Panc1 (cell line): ENCODE results near the gene FLYWCH1. TPM values are rescaled to one million over a fixed set of nuclear protein-coding genes. Genes with fewer than 3 reads are reported as not detected.

Experiments
- ATAC-seq: fragments of 200-7000 bp; cut with Tn5 transposase; 2 replicates; pipeline ENCODE4 v1.9.1; 2020; ENCODE audit warnings: mild to moderate bottlenecking, moderate library complexity
- BruUV-seq: library from RNA; stranded (reverse); fragments of 400-500 nt; replicated peaks from 2 replicates; lab custom pipeline; 2021; lab: Mats Ljungman, UMichigan
- CTCF ChIA-PET: fragments of 300-600 bp; sonication (Branson Sonifier 250); formaldehyde crosslinking; loops from one replicate; lab custom pipeline; 2022; ENCODE audit warnings: antibody characterized with exemption; lab: Charles Lee
- POLR2A ChIA-PET: fragments of 300-600 bp; sonication (Branson Sonifier 250); formaldehyde crosslinking; loops from one replicate; lab custom pipeline; 2022; ENCODE audit warnings: antibody characterized with exemption; lab: Charles Lee
- DNase-seq: peaks from one replicate; pipeline ENCODE4 v3.0.0-alpha.2; 2010; ENCODE audit warnings: low read depth, low spot score
- H3K27ac ChIP-seq: 2 replicates; pipeline ENCODE4 v1.5.1; 2011; ENCODE audit warnings: mild to moderate bottlenecking, low read length, inconsistent platforms
- H3K27me3 ChIP-seq: fragments of 200-500 bp; sonication (Bioruptor generic); 2 replicates; pipeline ENCODE4 v1.6.0; 2014; ENCODE audit warnings: low read length, inconsistent platforms; ENCODE audit not compliant: control insufficient read depth, insufficient read depth
- H3K36me3 ChIP-seq: fragments of 200-500 bp; sonication (Bioruptor generic); 2 replicates; pipeline ENCODE4 v1.5.1; 2014; ENCODE audit warnings: inconsistent platforms, mild to moderate bottlenecking, low read length, moderate library complexity; ENCODE audit not compliant: control insufficient read depth, insufficient read depth
- H3K4me1 ChIP-seq: 2 replicates; pipeline ENCODE4 v1.5.1; 2011; ENCODE audit warnings: inconsistent platforms, mild to moderate bottlenecking, low read length, moderate library complexity; ENCODE audit not compliant: control insufficient read depth, insufficient read depth
- H3K4me3 ChIP-seq, 2 experiments: 2 replicates each; pipeline ENCODE4 v1.5.1; 2011 to 2012; ENCODE audit warnings: low read depth in 2 of 2, low read length in 2 of 2, mild to moderate bottlenecking in 2 of 2, inconsistent platforms in 1 of 2, moderate library complexity in 1 of 2
- H3K9me3 ChIP-seq: fragments of 200-500 bp; sonication (Bioruptor generic); 2 replicates; pipeline ENCODE4 v1.5.1; 2014; ENCODE audit warnings: low read depth, mild to moderate bottlenecking, inconsistent platforms, low read length, moderate library complexity; ENCODE audit not compliant: control insufficient read depth, insufficient read depth
- POLR2AphosphoS5 ChIP-seq: IDR thresholded peaks from 2 replicates; pipeline ENCODE4 v1.6.1; 2012; ENCODE audit warnings: mild to moderate bottlenecking, low read depth, low read length, moderate library complexity
- SIN3A ChIP-seq: IDR thresholded peaks from 2 replicates; pipeline ENCODE4 v1.6.1; 2012; ENCODE audit warnings: low read depth, mild to moderate bottlenecking, low read length, moderate library complexity, borderline replicate concordance; ENCODE audit not compliant: insufficient read depth
- TCF7L2 ChIP-seq: IDR thresholded peaks from 2 replicates; pipeline ENCODE4 v1.6.1; 2011; ENCODE audit warnings: mild to moderate bottlenecking, low read depth, low read length, inconsistent platforms
- in situ Hi-C: cut with HindIII; loops from 2 replicates; pipeline ENCODE4 v1.10.0; 2016; ENCODE audit warnings: low sequenced_read_pairs, low pct_unique_long_range_greater_than_20kb
- intact Hi-C: fragments of 100-400 bp; cut with micrococcal nuclease; formaldehyde crosslinking; loops from one replicate; pipeline ENCODE4 v1.10.0; 2022; ENCODE audit not compliant: unreplicated experiment
- total RNA-seq: library from RNA; stranded (reverse); gene quantifications from one replicate; pipeline ENCODE4 v1.2.1, GENCODE V29; 2021; ENCODE audit not compliant: unreplicated experiment
- TF ChIP-seq, protein P1 (sequence below), 2 experiments: IDR thresholded peaks; 2 replicates each; pipeline ENCODE4 v1.6.1; 2011 to 2012; ENCODE audit warnings: low read depth in 2 of 2, control low read depth in 1 of 2, low read length in 1 of 2, mild to moderate bottlenecking in 1 of 2, moderate library complexity in 1 of 2; ENCODE audit not compliant: insufficient read depth in 1 of 2
- TF ChIP-seq, protein P2 (sequence below): fragments of 450-650 bp; IDR thresholded peaks from 2 replicates; pipeline ENCODE4 v1.5.1; 2017; ENCODE audit warnings: mild to moderate bottlenecking

Gene FLYWCH1
- total RNA-seq, 1 experiment from 2014 or later, result 67.9 TPM

DNA sequence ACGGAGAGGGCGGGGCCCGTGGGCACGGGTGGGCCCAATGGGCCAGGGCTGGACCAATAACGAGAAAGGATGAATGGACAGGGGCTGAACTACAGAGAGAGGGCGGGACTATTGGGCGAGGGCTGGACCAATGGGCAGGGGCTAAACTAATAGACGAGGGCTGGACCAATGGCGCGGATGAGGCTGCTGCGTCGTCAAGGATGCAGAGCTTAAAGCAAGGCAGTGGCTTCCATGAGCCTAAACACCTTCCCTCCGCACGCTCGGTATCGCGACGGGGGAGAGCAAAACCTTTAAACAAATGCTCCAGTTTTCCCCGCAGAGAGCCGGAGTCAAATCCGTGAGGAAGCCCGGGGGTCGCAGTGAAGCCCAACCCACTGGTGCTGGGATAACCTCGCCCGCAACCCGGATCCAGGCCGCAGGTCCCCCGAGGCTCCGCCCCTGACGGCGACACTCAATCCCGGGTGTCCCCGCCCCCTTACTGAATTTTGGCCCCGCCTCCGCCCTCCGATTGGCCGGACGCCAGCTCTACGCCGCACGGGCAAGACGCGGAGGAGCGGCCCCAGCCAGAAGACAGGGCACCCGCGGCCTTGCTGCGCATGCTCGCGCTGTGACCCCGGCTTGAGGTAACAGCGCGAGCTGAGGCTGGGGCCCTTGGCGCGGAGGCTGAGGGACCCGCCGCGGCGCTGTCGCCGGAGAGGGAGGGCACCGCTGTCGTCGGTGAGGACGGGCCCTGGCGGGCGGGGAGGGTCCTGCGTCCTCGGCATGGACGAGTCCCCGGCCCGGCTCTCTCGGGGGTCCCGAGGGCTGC lies 28.9 kb upstream of the FLYWCH1 start, which contains the start of gene FLYWCH2:
Gene FLYWCH2, plus strand, starts transcription at position 566 of the 808 bp plus-strand sequence. CDS start 13,235 bp downstream, outside the sequence.
- BruUV-seq, result no TSS peak
- Histone ChIP-seq H3K4me3 (peak within 1 kb of the TSS; percentile 76 to 81), H3K36me3 (no peaks in the 10 kb centered on the region; the same call in 1 of the 2 replicates), H3K27ac (peak within 1 kb of the TSS; percentile 84), H3K9me3 (peaks cover 6% of the 10 kb centered on the region; the same call in 1 of the 2 replicates), H3K27me3 (no peaks in the 10 kb centered on the region), H3K4me1 (peaks cover 3% of the 10 kb centered on the region; the same call in 1 of the 2 replicates)
- TF ChIP-seq, protein P1, sequence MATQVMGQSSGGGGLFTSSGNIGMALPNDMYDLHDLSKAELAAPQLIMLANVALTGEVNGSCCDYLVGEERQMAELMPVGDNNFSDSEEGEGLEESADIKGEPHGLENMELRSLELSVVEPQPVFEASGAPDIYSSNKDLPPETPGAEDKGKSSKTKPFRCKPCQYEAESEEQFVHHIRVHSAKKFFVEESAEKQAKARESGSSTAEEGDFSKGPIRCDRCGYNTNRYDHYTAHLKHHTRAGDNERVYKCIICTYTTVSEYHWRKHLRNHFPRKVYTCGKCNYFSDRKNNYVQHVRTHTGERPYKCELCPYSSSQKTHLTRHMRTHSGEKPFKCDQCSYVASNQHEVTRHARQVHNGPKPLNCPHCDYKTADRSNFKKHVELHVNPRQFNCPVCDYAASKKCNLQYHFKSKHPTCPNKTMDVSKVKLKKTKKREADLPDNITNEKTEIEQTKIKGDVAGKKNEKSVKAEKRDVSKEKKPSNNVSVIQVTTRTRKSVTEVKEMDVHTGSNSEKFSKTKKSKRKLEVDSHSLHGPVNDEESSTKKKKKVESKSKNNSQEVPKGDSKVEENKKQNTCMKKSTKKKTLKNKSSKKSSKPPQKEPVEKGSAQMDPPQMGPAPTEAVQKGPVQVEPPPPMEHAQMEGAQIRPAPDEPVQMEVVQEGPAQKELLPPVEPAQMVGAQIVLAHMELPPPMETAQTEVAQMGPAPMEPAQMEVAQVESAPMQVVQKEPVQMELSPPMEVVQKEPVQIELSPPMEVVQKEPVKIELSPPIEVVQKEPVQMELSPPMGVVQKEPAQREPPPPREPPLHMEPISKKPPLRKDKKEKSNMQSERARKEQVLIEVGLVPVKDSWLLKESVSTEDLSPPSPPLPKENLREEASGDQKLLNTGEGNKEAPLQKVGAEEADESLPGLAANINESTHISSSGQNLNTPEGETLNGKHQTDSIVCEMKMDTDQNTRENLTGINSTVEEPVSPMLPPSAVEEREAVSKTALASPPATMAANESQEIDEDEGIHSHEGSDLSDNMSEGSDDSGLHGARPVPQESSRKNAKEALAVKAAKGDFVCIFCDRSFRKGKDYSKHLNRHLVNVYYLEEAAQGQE (IDR thresholded peaks at IDR 0.05; ENCODE audit: insufficient read depth in 1 of 2, low read depth in 2 of 2, low read length in 1 of 2), result no peak
- peak; percentile 38; the same call in 1 of the 2 replicates for TF ChIP-seq TCF7L2
- TF ChIP-seq POLR2AphosphoS5, result peak; percentile 68
- TF ChIP-seq, protein P2, sequence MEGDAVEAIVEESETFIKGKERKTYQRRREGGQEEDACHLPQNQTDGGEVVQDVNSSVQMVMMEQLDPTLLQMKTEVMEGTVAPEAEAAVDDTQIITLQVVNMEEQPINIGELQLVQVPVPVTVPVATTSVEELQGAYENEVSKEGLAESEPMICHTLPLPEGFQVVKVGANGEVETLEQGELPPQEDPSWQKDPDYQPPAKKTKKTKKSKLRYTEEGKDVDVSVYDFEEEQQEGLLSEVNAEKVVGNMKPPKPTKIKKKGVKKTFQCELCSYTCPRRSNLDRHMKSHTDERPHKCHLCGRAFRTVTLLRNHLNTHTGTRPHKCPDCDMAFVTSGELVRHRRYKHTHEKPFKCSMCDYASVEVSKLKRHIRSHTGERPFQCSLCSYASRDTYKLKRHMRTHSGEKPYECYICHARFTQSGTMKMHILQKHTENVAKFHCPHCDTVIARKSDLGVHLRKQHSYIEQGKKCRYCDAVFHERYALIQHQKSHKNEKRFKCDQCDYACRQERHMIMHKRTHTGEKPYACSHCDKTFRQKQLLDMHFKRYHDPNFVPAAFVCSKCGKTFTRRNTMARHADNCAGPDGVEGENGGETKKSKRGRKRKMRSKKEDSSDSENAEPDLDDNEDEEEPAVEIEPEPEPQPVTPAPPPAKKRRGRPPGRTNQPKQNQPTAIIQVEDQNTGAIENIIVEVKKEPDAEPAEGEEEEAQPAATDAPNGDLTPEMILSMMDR, result no peak
- TF ChIP-seq SIN3A, result 0 out of 2 replicates have a peak, but pooled peaks have one; percentile 32
- ATAC-seq (peak; percentile 98), DNase-seq (peak; percentile 98)
- intact Hi-C loops (no loop called here), in situ Hi-C loops (no loop called here)
- POLR2A ChIA-PET, result no interaction called here
- CTCF ChIA-PET, result interaction anchor here (0.7 to 1.0 kb wide), 2 partner anchors 15 to 23 kb away, joined by 3 read pairs; no protein-coding TSS in a partner anchor

DNA sequence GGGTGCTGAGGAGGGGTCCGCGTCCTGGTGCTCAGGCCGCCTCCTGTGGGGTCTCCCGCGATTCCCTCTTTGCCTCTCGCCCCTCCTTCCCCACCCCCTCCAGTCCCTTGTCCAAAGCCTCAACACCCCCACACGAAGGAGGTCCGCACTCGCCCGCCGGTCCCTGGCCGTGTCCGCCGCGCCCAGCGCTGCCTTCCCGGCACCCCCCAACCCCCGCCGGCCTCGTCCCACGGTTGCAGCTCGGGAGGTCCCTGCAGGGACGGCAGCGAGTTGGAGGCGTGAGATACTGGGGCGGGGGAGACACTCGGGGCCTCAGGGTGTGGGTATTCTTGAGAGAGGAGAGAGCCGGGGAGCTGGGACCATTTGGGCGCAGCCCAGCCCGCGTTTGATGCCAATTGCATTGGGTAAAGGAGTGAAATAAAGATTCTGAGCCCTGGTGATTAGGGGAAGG lies 28.2 kb upstream of the FLYWCH1 start:
- Histone ChIP-seq H3K27ac (peak overlapping the region; percentile 84), H3K27me3 (no peaks in the 10 kb centered on the region), H3K4me1 (peaks cover 3% of the 10 kb centered on the region; the same call in 1 of the 2 replicates), H3K4me3 (peak overlapping the region; percentile 76 to 81), H3K36me3 (no peaks in the 10 kb centered on the region; the same call in 1 of the 2 replicates), H3K9me3 (peaks cover 6% of the 10 kb centered on the region; the same call in 1 of the 2 replicates)
- intact Hi-C loops (no loop called here), in situ Hi-C loops (no loop called here)
- no TSS peak for BruUV-seq
- CTCF ChIA-PET, result interaction anchor here (1.0 kb wide), 1 partner anchor 15 kb away, joined by 3 read pairs; no protein-coding TSS in a partner anchor
- ATAC-seq (0 out of 2 replicates have a peak, but pooled peaks have one; percentile 7), DNase-seq (no peak)
- TF ChIP-seq POLR2AphosphoS5, result no peak
- TF ChIP-seq, protein P2, result no peak
- TF ChIP-seq, protein P1 (IDR thresholded peaks at IDR 0.05; ENCODE audit: insufficient read depth in 1 of 2, low read depth in 2 of 2, low read length in 1 of 2), result no peak
- no peak for TF ChIP-seq SIN3A
- POLR2A ChIA-PET, result interaction anchor here (0.7 kb wide), 1 partner anchor 20 kb away, joined by 5 read pairs; no protein-coding TSS in a partner anchor
